ENCODE data around the gene ADAMTSL4.

ADAMTSL4 gene

GRCh38 chr1:150548632-150549495 lies at the start of gene ADAMTSL4:
Gene ADAMTSL4, plus strand, starts transcription at chr1:150549408. Its CDS starts 2,881 bp downstream, at chr1:150552289.
- no peak for DNase-seq (ENCODE audit: low read depth)

DNA sequence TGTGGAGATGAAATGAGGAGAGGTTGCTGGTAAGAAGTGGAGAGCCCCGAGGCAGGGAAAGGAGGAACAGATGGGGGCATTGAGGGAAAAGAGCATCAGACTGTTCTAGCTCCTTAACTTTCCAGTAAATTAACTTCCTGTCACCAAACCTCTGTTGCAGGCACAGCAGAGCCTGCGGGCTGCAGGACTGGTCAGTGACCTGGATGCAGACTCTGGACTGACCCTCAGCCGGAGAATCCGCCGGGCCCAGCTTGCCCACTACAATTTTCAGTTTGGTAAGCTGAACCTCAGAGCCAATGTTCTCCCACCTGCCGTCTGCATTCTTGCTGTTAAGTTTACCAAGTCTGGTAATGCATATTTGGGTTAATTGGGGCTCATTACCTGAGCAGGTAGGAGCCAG lies 43.8 kb upstream of the ADAMTSL4 start:
- DNase-seq (ENCODE audit: low read depth) = no peak

DNA sequence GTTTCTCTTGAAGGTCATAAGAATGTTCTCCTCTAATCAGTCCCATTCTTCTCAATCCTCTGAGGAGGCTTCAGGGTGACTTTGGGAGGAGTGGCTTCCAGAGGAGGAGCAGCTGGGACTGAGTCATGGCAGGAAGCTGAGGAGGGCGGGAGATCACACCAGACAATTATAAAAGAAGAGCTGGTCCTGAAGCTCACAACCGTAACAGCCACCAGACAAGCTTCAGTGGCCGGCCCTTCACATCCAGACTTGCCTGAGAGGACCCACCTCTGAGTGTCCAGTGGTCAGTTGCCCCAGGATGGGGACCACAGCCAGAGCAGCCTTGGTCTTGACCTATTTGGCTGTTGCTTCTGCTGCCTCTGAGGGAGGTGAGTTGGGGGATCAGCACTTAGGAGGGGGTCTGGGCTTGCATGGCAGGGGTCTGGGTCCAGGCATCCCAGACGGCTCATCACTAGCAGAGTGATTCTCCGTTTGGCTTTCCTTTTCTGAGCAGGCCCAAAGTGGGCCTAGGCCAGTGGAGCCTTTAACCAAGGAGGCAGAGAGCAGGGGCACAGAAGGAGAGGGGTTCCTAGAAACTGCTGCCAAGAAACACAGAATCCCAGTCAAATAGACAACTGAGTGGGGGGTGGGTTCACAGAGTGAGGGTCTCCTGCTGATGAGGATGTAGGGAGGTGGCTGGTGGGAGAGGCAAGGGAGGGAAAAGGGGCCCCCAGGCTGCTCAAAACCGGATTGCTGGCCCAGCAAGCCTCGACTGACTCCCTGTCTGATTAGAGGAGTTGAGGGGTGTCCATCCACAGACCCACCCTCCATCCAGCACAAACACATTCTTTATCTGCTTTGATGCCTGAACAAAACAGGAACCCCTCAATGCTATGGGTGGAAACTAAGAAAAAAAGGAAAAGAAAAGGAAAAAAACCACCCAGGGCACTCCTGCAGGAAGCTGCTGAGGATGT lies 41.0 kb upstream of the ADAMTSL4 start, which contains the start of gene ECM1:
Gene ECM1, plus strand, starts transcription at position 198 of the 953 bp plus-strand sequence. Its CDS starts 101 bp downstream, at position 299.
- no peak for DNase-seq (ENCODE audit: low read depth)

- no peak for DNase-seq (ENCODE audit: low read depth)
Measured at GRCh38 chr1:150508982-150509381, 40.2 kb upstream of the ADAMTSL4 start.

DNA sequence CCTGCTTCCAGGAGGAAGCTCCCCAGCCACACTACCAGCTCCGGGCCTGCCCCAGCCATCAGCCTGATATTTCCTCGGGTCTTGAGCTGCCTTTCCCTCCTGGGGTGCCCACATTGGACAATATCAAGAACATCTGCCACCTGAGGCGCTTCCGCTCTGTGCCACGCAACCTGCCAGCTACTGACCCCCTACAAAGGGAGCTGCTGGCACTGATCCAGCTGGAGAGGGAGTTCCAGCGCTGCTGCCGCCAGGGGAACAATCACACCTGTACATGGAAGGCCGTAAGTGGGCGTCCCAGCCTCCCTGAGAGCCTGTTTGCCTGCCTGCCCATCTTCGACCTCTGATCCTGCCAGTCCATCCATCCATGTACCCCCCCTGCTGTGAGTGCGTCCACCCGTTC lies 37.7 kb upstream of the ADAMTSL4 start:
- DNase-seq (ENCODE audit: low read depth) = no peak

GRCh38 chr1:150511985-150512660 lies 37.1 kb upstream of the ADAMTSL4 start:
- no peak for DNase-seq (ENCODE audit: low read depth)

- no peak for DNase-seq (ENCODE audit: low read depth)
Measured at GRCh38 chr1:150512846-150513245, 36.4 kb upstream of the ADAMTSL4 start.

DNA sequence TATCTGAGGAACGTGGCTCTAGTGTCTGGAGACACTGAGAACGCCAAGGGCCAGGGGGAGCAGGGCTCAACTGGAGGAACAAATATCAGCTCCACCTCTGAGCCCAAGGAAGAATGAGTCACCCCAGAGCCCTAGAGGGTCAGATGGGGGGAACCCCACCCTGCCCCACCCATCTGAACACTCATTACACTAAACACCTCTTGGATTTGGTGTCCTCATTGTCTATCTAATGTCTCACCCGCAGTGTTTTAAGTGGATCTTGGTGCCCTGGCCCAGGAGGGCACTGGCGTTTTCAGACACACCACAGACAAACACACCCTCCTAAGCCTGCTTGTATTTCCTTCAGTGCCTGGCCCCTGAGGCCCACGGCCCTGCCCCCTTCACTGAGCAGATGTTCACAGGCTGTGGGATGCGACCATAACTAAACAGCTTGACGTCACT lies 35.8 kb upstream of the ADAMTSL4 start:
- DNase-seq (ENCODE audit: low read depth) = no peak

GRCh38 chr1:150514260-150514659 lies 34.9 kb upstream of the ADAMTSL4 start:
- no peak for DNase-seq (ENCODE audit: low read depth)

DNA sequence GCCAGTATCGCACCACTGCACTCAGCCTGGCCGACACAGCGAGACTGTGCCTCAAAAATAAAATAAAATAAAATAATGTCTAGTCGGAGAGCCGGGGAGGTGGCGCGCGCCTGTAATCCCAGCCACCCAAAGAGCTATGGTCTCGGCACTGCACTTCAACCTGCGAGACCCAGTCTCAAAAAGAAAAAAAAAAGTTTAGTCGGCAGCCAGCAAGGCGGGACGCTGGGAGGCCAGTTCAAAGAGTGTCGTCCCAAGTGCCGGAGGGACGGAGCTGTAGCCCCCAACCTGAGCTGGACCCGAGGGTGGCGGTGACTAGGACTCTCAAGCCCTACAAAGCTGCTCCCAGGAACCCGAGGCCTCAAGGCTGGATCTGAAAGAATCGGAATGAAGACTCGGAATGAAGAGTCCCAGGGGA lies 34.3 kb upstream of the ADAMTSL4 start:
- DNase-seq (ENCODE audit: low read depth) = no peak

DNA sequence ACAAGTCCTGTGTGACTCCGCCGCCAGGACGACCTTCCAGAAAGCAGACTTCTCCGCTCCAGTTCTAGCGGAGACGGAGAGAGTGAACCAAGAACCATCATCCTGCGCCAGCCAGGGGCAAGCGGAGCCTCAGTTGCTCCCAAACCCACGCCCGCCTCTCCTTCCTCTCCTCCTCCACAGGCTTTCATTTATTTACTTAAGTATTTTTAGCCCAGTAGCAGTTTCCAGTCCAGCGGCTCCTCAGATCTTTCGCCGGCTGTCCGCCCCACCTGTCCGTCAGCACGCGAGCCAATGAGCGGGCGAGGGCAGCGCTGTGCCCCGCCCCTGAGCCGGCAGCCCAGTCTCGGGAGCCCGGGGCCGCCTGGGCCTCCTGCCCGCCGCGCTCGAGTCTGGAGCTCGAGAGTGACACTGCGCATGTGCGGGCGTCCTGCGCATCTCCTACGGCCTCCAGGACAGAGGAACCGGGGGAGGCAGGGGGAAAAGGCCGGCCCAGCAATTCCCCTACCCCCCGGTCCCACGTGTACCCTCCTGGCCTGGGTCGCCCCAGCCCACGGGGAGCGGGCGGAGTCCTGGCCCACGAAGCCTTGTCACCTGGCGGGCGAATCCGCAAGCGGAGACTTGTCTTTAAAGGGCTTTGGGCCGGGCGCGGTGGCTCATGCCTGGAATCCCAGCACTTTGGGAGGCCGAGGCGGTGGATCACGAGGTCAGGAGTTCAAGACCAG lies 33.7 kb upstream of the ADAMTSL4 start, which contains the start of gene FALEC:
Gene FALEC, plus strand, starts transcription at position 425 of the 722 bp plus-strand sequence.
- DNase-seq (ENCODE audit: low read depth) = peak; percentile 86

DNA sequence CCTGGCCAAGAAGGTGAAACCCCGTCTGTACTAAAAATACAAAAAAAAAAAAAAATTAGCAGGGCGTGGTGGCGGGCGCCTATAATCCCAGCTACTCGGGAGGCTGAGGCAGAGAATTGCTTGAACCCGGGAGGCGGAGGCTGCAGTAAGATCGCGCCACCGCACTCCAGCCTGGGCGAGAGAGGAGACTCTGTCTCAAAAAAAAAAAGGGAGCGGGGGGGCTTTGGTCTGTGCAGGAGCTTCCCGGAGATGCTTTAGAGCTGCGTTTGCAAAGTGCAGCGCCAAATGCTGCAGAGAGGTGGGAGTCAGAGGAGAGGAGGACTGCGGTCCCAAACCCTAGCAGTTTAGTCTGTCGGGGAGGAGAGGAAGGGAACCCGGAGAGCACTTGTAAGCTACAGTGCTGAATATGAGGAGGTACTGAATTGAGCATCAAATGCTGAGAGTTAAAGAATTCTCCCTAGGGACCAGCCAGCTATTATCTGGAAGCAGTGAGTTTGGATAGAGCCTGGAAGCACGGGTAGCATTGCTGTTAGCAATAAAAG lies 33.1 kb upstream of the ADAMTSL4 start:
- no peak for DNase-seq (ENCODE audit: low read depth)

DNA sequence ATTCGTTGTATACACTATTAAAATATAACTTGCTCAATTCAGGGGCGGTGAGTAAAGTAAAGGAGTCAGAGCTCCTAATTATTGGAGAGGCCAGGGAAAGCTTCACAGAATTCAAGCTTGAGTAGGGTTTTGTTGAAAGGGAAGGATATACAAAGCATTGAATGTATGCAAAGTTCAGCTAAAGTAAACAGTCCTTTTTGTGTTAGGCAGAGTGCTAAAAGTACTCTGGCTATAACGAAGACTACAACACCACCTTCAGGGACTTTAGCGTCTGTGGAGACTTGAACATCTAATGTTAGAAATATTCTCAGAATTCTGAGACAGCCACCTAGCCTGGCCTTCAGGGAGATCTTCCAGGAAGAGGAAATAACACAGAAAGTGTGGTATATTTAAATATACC lies 32.6 kb upstream of the ADAMTSL4 start:
- DNase-seq (ENCODE audit: low read depth) = no peak

DNA sequence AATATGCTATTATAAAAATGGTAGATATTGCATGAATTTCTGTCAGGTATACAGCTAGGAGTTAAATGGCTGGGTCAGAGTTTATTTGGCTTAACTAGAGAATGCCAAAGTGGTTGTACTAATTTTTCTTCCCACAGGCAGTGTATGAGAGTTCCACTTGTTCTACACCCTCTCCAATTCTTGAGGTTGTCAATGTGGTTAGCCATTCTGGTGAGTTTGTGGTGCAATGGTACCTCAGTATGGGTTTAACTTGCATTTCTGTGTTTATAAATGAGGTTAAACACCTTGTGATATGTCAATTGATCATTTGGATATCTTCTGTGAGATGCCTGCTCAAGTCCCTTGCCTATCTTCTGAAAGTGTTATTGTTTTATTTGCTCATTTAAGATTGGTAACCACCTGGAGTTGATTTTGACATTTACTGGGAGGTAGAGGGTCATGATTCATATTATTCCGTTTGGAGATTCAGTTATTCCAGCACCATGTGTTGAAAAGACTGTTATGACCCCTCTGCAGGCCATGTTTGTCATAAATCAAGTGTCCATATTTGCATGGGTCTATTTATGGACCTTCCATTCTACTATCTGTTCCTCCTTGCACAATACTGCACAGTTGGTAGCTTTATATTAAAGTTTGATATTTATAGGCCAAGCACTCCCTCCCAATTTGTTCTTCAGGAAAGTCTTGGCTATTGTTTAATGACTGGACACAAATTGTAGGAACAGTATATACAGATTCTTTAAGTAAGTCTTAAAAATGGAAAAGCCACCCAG lies 27.8 kb upstream of the ADAMTSL4 start:
- DNase-seq (ENCODE audit: low read depth) = no peak

DNA sequence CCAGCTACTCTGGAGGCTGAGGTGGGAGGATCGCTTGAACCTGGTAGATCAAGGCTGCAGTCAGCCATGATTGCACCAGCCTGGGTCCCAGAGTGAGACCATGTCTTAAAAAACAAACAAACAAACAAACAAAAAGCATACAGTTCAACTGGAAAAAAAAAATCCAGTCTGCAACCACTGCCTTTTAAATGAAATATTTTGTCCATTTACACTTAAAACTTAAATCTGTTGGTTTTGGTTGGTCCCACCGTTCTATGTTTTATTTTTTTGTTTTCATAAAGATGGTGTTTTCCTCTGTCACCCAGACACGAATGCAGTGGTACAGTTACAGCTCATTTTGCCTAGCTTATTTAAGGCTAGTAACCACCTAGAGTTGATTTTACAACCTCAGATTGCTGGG lies 23.9 kb upstream of the ADAMTSL4 start:
- no peak for DNase-seq (ENCODE audit: low read depth)

DNA sequence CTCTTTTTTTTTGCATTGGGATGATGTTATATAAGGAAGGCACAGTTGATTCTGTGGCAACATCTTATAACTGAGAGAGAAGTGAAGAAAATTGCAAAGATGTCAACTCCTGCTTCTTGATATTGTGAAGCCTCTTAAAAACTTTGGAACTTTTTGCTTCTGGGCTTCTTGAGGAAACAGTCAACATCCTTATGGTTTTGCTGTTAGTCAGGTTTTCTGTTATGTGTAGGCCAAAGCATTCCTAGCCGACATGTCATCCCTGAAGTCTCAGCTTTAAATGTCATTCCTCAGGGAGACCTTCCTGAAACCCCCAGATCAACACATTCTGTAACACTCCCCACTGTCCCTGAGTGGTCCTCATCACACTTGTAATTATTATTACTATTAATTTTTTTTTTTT lies 21.0 kb upstream of the ADAMTSL4 start:
- no peak for DNase-seq (ENCODE audit: low read depth)

DNA sequence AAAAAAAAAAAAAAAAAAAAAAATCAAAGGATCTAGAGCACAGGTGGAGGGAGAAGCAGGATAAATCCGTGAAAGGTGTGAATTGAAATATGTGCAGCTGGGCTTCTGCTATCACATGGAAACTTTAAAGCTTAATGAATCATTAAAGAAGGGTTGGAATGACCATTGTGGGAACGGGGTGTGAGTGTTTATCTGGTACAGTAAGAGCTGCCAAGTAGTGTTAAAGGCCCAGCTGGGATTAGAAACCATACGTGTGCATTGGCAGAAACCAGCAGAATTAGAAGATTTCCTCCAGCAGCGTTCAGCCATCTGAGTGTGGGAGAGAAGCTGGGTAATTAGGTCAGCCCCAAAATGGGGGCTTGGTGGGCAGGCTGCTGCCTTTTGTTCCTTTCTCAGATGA lies 20.2 kb upstream of the ADAMTSL4 start:
- no peak for DNase-seq (ENCODE audit: low read depth)

DNA sequence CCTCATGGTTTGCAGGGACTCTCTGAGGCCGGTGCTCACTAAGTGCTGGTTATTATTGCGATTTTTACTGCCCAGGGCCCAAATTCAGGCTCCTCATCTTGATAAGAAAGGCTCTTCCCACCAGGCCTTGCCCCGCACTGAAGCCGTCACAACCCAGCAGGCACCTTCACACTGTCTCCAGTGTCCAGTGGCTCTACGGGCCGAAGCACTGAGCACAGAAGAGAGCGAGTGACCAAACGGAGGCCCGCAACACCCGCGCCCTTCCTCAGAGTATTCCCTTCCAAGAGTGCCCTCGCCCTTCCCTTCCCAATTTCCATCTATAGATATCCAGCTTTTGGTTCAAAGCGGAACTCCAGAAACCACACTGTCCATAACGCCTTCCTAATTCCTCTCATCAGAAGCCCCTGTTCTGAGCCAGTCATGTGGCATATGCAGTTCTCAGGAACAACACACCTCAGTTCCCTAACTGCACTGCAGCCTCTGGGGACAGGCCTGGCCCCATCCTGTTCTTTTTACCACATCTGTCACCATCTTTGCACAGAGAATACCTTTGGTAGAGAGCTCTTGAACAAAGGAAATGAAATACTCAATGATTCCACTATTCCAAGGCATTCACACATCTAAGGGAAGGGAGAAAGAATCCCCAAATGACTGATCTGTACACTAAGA lies 18.6 kb upstream of the ADAMTSL4 start:
- no peak for DNase-seq (ENCODE audit: low read depth)

GRCh38 chr1:150532860-150533259 lies 16.3 kb upstream of the ADAMTSL4 start:
- no peak for DNase-seq (ENCODE audit: low read depth)

DNA sequence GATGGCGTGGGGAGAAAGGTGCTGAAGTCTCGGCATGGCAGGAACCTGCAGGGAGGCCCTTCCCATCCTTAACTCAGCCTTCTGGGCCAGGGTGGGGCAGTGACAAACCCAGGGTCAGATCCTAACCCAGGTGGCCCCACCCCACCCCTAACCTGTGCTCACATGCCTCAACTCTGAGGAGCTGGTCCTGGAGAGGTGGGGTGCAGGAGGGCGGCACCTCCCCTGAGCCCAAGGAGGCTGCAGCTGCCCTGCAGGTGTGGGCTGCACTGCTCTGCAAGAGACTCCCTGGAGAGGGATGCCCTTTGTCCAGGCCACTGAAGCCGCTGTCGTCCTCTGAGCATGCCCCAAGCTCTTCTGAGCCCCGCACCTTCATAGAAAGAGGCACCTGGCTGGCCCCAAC lies 15.2 kb upstream of the ADAMTSL4 start:
- DNase-seq (ENCODE audit: low read depth) = no peak

All from stimulated activated CD8-positive, alpha-beta memory T cell treated with anti-CD3 and anti-CD28 coated beads, Interleukin-12 subunit alpha, Interleukin-12 subunit beta, amount 100 ng/mL, for 4 hours (primary cell).